Mesendoderm (in vitro differentiated cells): ENCODE data around the gene MYO9B. TPM values are rescaled to one million over a fixed set of nuclear protein-coding genes. Genes with fewer than 3 reads are reported as not detected.

Source experiments
- DNase-seq: peaks from one replicate; pipeline ENCODE4 v3.0.0; 2013
- H2AK5ac ChIP-seq: 2 replicates; pipeline ENCODE4 v1.6.1; 2013; ENCODE audit warnings: low read length, inconsistent platforms
- H2BK120ac ChIP-seq: 2 replicates; pipeline ENCODE4 v1.6.1; 2013; ENCODE audit warnings: low read depth, mild to moderate bottlenecking, low read length, moderate library complexity, mixed read lengths
- H2BK15ac ChIP-seq: replicated peaks from 2 replicates; pipeline ENCODE4 v1.6.1; 2013; ENCODE audit warnings: low read depth, mild to moderate bottlenecking, moderate library complexity
- H2BK5ac ChIP-seq: 2 replicates; pipeline ENCODE4 v1.6.1; 2013; ENCODE audit warnings: low read length, inconsistent platforms
- H3K18ac ChIP-seq: 2 replicates; pipeline ENCODE4 v1.6.1; 2013; ENCODE audit warnings: mild to moderate bottlenecking, low read length, mixed read lengths
- H3K23ac ChIP-seq: one replicate; pipeline ENCODE4 v1.6.1; 2013; ENCODE audit warnings: low read length
- H3K27ac ChIP-seq: 2 replicates; pipeline ENCODE4 v1.5.1; 2013; ENCODE audit warnings: low read depth, mild to moderate bottlenecking, inconsistent platforms, low read length, moderate library complexity
- H3K27me3 ChIP-seq: 2 replicates; pipeline ENCODE4 v1.6.1; 2013; ENCODE audit warnings: low read length, control low read depth, mild to moderate bottlenecking, inconsistent platforms; ENCODE audit not compliant: insufficient read depth, poor library complexity
- H3K36me3 ChIP-seq: 2 replicates; pipeline ENCODE4 v1.6.1; 2013; ENCODE audit warnings: low read length, inconsistent platforms; ENCODE audit not compliant: control insufficient read depth, insufficient read depth
- H3K4ac ChIP-seq: one replicate; pipeline ENCODE4 v1.6.1; 2013; ENCODE audit warnings: low read depth, mild to moderate bottlenecking, low read length, moderate library complexity
- H3K4me1 ChIP-seq: 2 replicates; pipeline ENCODE4 v1.6.1; 2013; ENCODE audit warnings: low read depth, low read length, inconsistent platforms; ENCODE audit not compliant: control insufficient read depth
- H3K4me2 ChIP-seq: 2 replicates; pipeline ENCODE4 v1.6.1; 2013; ENCODE audit warnings: low read length
- H3K4me3 ChIP-seq: 2 replicates; pipeline ENCODE4 v1.5.1; 2013; ENCODE audit warnings: mild to moderate bottlenecking, low read length
- H3K56ac ChIP-seq: one replicate; pipeline ENCODE4 v1.6.1; 2013; ENCODE audit warnings: low read length
- H3K79me1 ChIP-seq: 2 replicates; pipeline ENCODE4 v1.6.1; 2013; ENCODE audit warnings: low read length, inconsistent platforms
- H3K79me2 ChIP-seq: 2 replicates; pipeline ENCODE4 v1.6.1; 2013; ENCODE audit warnings: mild to moderate bottlenecking, low read length; ENCODE audit not compliant: control insufficient read depth, insufficient read depth
- H3K9ac ChIP-seq: 2 replicates; pipeline ENCODE4 v1.6.1; 2013; ENCODE audit warnings: low read length, inconsistent platforms
- H4K5ac ChIP-seq: one replicate; pipeline ENCODE4 v1.6.1; 2013; ENCODE audit warnings: low read length
- H4K8ac ChIP-seq: one replicate; pipeline ENCODE4 v1.6.1; 2013; ENCODE audit warnings: low read depth, mild to moderate bottlenecking, control low read depth, low read length, moderate library complexity
- WGBS: extraction: QIAGEN DNeasy Blood & Tissue Kit; methylation state at CpG from one replicate; pipeline ENCODE4 v1.1.7; 2013; ENCODE audit warnings: low lambda C conversion rate, missing lambda C conversion rate; ENCODE audit not compliant: insufficient coverage; ENCODE audit errors: extremely low coverage; 5-methylcytosine and 5-hydroxymethylcytosine counted together
- polyA plus RNA-seq, 2 experiments: library from polyadenylated mRNA; stranded (reverse); fragments of 200-250 nt; gene quantifications; one replicate each; pipeline ENCODE4 v1.2.3, GENCODE V29; 2013

The MYO9B gene, protein sequence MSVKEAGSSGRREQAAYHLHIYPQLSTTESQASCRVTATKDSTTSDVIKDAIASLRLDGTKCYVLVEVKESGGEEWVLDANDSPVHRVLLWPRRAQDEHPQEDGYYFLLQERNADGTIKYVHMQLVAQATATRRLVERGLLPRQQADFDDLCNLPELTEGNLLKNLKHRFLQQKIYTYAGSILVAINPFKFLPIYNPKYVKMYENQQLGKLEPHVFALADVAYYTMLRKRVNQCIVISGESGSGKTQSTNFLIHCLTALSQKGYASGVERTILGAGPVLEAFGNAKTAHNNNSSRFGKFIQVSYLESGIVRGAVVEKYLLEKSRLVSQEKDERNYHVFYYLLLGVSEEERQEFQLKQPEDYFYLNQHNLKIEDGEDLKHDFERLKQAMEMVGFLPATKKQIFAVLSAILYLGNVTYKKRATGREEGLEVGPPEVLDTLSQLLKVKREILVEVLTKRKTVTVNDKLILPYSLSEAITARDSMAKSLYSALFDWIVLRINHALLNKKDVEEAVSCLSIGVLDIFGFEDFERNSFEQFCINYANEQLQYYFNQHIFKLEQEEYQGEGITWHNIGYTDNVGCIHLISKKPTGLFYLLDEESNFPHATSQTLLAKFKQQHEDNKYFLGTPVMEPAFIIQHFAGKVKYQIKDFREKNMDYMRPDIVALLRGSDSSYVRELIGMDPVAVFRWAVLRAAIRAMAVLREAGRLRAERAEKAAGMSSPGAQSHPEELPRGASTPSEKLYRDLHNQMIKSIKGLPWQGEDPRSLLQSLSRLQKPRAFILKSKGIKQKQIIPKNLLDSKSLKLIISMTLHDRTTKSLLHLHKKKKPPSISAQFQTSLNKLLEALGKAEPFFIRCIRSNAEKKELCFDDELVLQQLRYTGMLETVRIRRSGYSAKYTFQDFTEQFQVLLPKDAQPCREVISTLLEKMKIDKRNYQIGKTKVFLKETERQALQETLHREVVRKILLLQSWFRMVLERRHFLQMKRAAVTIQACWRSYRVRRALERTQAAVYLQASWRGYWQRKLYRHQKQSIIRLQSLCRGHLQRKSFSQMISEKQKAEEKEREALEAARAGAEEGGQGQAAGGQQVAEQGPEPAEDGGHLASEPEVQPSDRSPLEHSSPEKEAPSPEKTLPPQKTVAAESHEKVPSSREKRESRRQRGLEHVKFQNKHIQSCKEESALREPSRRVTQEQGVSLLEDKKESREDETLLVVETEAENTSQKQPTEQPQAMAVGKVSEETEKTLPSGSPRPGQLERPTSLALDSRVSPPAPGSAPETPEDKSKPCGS (N-terminal part only)
- 28.8 TPM for polyA plus RNA-seq (2013, experiment 1 of 2)
- 29.1 TPM for polyA plus RNA-seq (2013, experiment 2 of 2)

DNA sequence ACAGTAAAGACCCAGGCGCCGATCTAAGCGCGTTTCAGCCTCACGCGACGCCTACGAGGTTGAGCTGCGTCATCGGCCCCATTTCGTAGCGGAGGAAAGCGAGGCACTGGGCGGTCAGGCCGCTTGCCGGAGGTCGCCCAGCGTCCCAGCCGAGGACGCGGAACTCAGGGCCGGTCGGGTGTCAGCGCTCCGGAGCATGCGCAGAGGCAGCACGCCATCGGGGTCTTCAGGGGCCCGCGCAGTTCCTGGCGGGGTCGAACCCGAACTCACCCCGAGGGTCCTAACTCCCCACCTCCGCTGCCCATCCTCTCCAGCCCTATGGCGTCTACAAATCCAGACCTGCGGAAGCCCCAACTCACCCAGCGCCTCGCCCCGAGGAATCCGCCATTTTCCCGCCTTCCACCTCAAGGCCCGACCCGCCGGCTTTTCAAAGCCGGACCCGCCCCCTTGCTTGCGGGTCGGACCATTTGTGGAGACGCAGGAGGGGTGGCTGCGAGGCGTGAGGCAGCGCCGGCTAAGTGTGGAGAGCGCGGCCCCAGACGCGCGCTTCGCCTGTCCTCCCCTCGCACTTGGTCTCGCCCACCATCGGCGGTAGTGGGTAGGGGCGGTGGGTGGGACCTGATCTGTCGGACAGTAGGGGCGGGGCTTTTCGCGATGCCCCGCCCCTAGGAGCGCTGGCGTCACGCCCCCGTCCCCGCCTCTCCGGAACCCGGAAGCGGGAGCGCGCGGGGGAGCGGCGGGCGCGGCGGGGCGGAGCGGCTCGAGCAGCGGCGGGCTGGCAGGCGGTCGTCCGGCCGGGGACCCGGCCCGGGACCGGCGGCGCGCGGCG is at the start of gene MYO9B, which contains the start of gene HAUS8:
Gene MYO9B (plus strand): TSS at position 743 of the 829 bp plus-strand sequence. CDS start 25,941 bp downstream, outside the sequence.
Gene HAUS8 (minus strand): TSS at position 418 of the 829 bp plus-strand sequence. CDS start 30 bp downstream, at position 388.
- H2BK5ac ChIP-seq = peak within 1 kb of the TSS; percentile 20
- H3K56ac ChIP-seq = peak within 1 kb of the TSS; percentile 96
- H3K18ac ChIP-seq = peak within 1 kb of the TSS; percentile 65
- H3K27me3 ChIP-seq = no peaks in the 10 kb centered on the region
- peak within 1 kb of the TSS; percentile 58 for H3K27ac ChIP-seq
- H3K36me3 ChIP-seq = peaks cover 3% of the 10 kb centered on the region
- peaks cover 56% of the 10 kb centered on the region for H3K79me2 ChIP-seq
- H3K4ac ChIP-seq = no peak within 1 kb of the TSS
- peak; percentile 100 for DNase-seq
- H3K4me2 ChIP-seq = peak within 1 kb of the TSS; percentile 93
- H2BK15ac ChIP-seq = no peak within 1 kb of the TSS
- peak within 1 kb of the TSS; percentile 93 for H3K9ac ChIP-seq
- H3K79me1 ChIP-seq = peaks cover 26% of the 10 kb centered on the region
- H3K4me3 ChIP-seq = peak within 1 kb of the TSS; percentile 72
- WGBS = no CpG with 5 or more reads among the region's 103 CpGs
- H4K5ac ChIP-seq = no peak within 1 kb of the TSS
- no peak within 1 kb of the TSS for H2BK120ac ChIP-seq
- no peak within 1 kb of the TSS for H4K8ac ChIP-seq
- peaks cover 5% of the 10 kb centered on the region for H3K4me1 ChIP-seq
- peak within 1 kb of the TSS; percentile 4 for H3K23ac ChIP-seq
- H2AK5ac ChIP-seq = no peak within 1 kb of the TSS

DNA sequence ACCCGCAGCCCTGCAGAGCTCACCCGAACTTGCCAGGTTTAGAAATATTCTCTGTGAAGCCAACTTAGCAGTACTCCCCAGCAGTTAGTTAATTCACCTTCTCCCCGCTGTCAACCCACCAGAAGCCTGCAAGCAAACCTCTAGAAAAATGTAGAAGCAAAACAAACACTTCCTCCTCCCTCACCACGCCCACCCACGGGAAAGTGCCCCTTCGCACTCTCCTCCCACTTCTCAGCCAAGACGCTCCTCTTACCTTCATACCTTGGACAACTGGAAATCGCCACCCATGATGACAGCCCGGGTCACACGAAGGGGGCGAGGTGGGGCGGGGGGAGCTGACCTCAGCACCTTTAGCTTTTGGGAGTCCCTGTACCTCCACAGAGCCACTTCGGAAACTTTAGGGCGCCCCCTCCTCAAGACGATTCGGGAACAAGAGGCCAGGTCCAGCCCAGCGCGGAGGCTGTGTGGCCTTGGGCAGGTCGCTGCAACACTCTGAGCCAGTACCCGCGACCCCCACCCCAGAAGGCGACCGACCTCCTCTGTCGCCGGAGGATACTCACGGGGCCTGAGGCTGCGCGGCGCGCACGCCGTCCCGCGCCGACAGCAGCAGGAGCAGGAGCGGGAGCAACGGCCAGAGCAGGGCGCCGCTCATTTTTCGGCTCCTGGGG is 49.5 kb upstream of the MYO9B start:
- DNase-seq = peak; percentile 28
- H3K27me3 ChIP-seq = no peaks in the 10 kb centered on the region
- no peak overlapping the region for H3K18ac ChIP-seq
- peak overlapping the region; percentile 52 for H3K4me3 ChIP-seq
- peak overlapping the region; percentile 42 for H3K4me2 ChIP-seq
- no peaks in the 10 kb centered on the region for H3K36me3 ChIP-seq
- no peaks in the 10 kb centered on the region for H3K79me1 ChIP-seq
- no peaks in the 10 kb centered on the region for H3K4me1 ChIP-seq
- H2BK5ac ChIP-seq = no peak overlapping the region
- no peak overlapping the region for H3K23ac ChIP-seq
- no peak overlapping the region for H2AK5ac ChIP-seq
- no peaks in the 10 kb centered on the region for H3K79me2 ChIP-seq
- no peak overlapping the region for H4K5ac ChIP-seq
- no peak overlapping the region for H2BK120ac ChIP-seq
- H3K56ac ChIP-seq = peak overlapping the region; percentile 88
- H3K27ac ChIP-seq = no peak overlapping the region
- H4K8ac ChIP-seq = no peak overlapping the region
- no peak overlapping the region for H3K4ac ChIP-seq
- no CpG with 5 or more reads among the region's 40 CpGs for WGBS
- H2BK15ac ChIP-seq = no peak overlapping the region
- H3K9ac ChIP-seq = peak overlapping the region; percentile 69

DNA sequence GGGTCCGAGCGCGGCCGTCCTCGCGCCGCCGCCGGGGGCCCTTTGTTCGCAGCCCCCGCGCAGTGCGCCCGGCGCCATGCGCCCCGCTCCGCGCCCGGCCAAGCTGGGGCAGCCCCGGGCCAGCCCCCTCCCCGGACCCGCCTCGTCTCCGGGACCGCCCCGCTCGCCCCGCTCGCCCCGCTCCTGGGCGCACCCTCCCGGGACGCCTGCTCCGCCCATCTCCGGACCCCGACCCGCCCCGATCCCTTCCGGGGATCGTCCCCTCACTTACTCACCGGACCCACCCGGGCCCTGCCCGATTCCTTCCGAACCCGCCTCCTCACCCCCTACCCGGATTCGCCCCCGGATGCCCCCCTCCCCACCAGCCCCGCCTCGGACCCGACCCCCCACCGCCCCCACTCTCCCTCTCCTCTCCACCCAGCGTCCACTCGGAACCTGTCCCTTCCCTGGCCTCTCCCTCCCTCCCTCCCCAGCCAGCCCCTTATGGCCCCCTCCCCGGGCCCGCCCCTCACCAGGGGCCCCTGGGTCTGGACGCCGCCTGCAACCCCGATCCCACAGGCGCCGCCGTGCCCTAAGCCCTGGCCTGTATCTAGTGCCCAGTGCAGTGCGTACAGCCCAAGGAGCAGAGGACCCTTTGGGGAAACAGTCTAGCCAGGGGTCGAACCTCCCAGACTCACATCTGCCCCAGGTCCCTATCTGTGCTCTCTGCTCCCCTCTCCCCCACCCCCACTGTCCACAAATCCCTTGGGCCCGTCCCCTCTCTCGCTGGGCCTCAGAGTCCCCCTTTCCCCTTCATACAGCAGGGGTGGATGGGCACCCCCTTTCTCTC is 48.7 kb upstream of the MYO9B start, which contains the start of gene CPAMD8:
Gene CPAMD8 (minus strand): TSS at position 105 of the 829 bp plus-strand sequence. CDS start 168 bp downstream, outside the sequence.
- no peak within 1 kb of the TSS for H2BK5ac ChIP-seq
- no peak for DNase-seq
- peak within 1 kb of the TSS; percentile 52 for H3K4me3 ChIP-seq
- H3K23ac ChIP-seq = no peak within 1 kb of the TSS
- no peak within 1 kb of the TSS for H3K27ac ChIP-seq
- peak within 1 kb of the TSS; percentile 42 for H3K4me2 ChIP-seq
- no peaks in the 10 kb centered on the region for H3K27me3 ChIP-seq
- peak within 1 kb of the TSS; percentile 88 for H3K56ac ChIP-seq
- no peak within 1 kb of the TSS for H2BK120ac ChIP-seq
- no peak within 1 kb of the TSS for H2AK5ac ChIP-seq
- no peak within 1 kb of the TSS for H2BK15ac ChIP-seq
- no peak within 1 kb of the TSS for H4K5ac ChIP-seq
- peak within 1 kb of the TSS; percentile 42 for H3K18ac ChIP-seq
- H3K79me1 ChIP-seq = no peaks in the 10 kb centered on the region
- no peaks in the 10 kb centered on the region for H3K79me2 ChIP-seq
- H3K4me1 ChIP-seq = no peaks in the 10 kb centered on the region
- H3K36me3 ChIP-seq = no peaks in the 10 kb centered on the region
- H3K9ac ChIP-seq = peak within 1 kb of the TSS; percentile 69
- WGBS = no CpG with 5 or more reads among the region's 67 CpGs
- H3K4ac ChIP-seq = peak within 1 kb of the TSS; percentile 25
- no peak within 1 kb of the TSS for H4K8ac ChIP-seq

DNA sequence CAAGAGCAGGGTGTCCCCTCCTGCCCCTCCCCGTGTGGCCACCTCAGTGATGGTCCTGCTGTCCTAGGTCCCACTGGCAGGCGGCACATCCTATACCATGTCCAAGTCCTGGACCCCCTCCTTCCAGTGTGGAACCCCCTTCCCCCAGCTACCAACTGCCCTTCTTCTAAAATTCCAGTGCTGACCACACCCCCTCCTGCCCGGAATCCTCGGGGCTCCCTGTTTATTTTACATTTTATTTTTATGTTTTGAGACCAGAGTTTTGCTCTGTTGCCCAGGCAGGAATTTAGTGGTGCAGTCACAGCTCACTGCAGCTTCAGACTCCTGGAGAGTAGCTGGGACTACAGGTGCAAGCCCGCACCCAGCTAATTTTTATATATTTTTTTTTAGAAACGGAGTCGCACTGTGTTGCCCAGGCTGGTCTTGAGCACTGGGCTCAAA is 48.0 kb upstream of the MYO9B start:
- Histone ChIP-seq H4K5ac (no peak overlapping the region), H3K18ac (no peak overlapping the region), H3K4me1 (no peaks in the 10 kb centered on the region), H3K4me3 (no peak overlapping the region), H2BK120ac (no peak overlapping the region), H3K23ac (no peak overlapping the region), H3K79me1 (no peaks in the 10 kb centered on the region), H3K4ac (no peak overlapping the region), H3K36me3 (no peaks in the 10 kb centered on the region), H3K27ac (no peak overlapping the region), H2BK5ac (no peak overlapping the region), H3K79me2 (no peaks in the 10 kb centered on the region), H3K27me3 (no peaks in the 10 kb centered on the region), H2BK15ac (no peak overlapping the region), H3K56ac (peak overlapping the region; percentile 50), H3K9ac (no peak overlapping the region), H2AK5ac (no peak overlapping the region), H4K8ac (no peak overlapping the region), H3K4me2 (no peak overlapping the region)
- WGBS = no CpG with 5 or more reads among the region's 7 CpGs
- no peak for DNase-seq
